Stimulated activated CD8-positive, alpha-beta memory T cell treated with anti-CD3 and anti-CD28 coated beads, Interleukin-4, amount 100 ng/mL, for 24 hours (primary cell): ENCODE data around the gene MMP12.

Source experiments
- DNase-seq: peaks from one replicate; pipeline ENCODE4 v3.0.0-alpha.2; 2020; ENCODE audit warnings: low read depth

MMP12 gene

DNA sequence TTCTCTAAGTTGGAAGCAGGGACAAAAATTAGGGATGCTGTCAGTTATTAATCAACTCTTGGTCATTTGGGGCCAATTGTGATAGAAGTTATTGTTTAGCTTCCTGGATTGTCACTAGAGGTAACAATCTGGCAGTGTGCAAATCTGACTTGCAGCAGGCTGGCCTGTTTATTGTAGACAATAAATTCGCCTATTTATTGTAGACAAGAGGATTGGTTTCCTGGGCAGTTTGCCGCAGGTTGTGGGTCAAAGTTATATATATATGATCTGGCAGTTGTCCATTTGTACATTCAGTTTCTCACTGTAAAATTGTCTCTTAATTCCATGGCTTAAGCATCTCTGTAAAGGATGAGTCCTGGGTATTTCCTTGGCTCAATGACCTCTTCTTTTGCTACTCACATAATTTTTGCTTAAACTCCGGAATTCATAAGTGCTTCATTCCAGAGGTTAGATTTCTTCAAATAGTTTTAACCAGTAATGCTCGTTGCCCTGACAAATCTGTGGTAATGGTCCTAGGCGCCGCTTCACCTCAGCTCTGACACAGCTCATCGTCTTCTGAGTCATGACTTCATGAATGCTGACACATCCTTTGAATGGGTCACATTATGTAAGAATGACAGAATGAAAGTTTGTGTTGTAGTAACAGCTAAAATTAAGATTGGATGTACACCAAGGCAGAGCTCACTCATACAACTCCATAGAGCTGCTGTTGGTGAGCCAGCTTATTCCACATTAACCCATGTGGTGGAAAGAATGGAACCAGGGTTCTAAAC is 23.6 kb downstream of the MMP12 start:
- no peak for DNase-seq

- no peak for DNase-seq
These were observed 25.5 kb downstream of the MMP12 start for GRCh38 chr11:102849311-102849710.

- no peak for DNase-seq
These were observed 28.5 kb downstream of the MMP12 start for GRCh38 chr11:102846292-102846691.

GRCh38 chr11:102843489-102843888 is 31.3 kb downstream of the MMP12 start, which contains the start of gene MMP3:
Gene MMP3, minus strand, starts transcription at chr11:102843609. Its CDS starts 63 bp downstream, at chr11:102843546.
- DNase-seq, result no peak

GRCh38 chr11:102842930-102843329 is 31.9 kb downstream of the MMP12 start:
- DNase-seq, result no peak

- no peak for DNase-seq
These were observed 34.8 kb downstream of the MMP12 start for GRCh38 chr11:102840018-102840417.

DNA sequence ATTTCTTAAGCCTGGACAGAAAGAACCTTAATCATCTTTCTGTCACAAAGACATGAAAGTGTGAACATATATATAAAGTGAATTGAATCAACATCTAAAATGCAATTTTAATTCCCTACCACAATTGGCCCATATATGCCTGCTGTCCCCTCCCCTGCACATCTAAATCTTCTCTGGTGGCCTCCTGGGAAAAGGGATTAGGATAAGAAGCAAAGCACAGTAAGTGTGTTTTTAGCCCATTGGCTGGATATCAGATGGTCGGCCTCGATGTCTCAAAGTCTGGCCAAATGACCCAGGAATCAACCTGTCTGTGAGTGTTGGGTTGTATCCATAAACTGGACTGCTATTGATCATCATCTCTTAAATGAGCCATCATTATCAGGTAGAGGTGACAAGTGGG is 37.1 kb downstream of the MMP12 start:
- DNase-seq, result no peak

- no peak for DNase-seq
These were observed 37.6 kb downstream of the MMP12 start for GRCh38 chr11:102837156-102837555.

GRCh38 chr11:102836290-102836875 is 38.4 kb downstream of the MMP12 start:
- no peak for DNase-seq

DNA sequence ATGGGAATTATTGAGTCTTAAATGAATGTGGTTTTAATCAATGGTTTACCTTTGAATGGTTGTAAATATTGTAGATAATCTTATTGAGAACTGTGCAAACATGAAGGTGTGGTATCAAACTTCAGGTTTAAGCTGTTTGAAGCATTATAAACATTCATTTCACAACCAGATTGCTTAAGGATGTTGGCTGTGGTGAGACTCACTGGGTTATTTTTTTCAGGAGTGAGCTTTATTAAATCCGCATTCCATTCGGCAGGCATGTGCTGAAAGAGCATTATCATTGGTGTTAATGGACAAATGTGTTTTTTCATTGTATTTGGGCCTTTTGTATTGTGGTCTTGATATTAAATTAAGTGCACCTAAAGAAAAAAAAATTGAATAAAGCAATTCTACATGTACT is 41.1 kb downstream of the MMP12 start:
- DNase-seq, result no peak

DNA sequence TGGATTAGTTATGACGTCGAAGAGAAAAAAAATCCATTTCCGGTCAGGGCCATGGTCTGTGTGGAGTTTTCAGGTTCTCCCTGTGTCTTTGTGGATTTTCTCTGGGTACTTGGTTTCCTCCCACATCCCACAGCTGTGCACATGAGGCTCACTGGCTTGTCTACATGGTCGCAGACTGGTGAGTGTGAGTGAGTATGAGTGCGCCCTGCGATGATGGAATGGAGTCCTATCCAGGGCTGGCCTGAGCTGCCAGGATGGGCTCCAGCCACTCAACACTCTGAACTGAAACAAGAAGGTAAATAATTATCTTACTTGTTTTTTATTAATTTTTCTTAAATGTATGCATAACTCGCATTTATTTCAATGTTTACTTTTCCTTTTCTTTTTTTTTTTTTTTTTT is 42.2 kb downstream of the MMP12 start:
- no peak for DNase-seq

GRCh38 chr11:102831489-102832440 is 43.0 kb downstream of the MMP12 start:
- DNase-seq, result no peak

- no peak for DNase-seq
These were observed 43.7 kb downstream of the MMP12 start for GRCh38 chr11:102831128-102831488.

DNA sequence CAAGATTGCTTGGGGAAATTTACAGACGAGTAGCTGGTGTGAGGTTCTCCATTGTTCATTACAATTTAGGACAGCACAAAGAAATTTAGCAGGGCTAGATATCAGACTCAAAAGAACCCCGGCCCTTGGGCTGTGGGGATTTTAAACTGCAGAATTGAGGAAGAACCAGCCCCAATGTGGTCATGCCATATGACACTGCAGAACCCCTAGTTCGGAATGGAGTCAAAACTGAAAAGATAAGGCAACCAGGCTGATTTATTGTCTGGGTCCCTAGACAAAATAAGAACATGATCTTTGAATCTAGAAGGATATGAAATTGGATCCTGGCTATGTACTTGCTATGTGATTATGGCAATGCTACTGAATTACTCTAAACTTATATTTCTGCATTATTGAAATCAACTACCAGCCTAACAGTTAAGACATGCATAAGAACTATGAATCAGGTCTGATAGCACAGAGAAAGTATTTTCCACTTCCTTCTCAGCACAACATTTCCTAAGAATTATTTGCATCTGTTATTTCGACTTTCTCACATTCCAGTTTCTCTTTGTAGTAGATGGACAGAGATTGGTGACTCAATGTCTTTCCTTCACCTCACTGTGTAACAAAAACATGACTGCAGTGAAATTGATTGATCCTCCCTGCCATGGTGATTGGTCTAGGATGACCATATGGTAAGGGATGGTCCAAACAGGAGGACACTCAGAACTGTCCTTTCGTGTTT is 44.6 kb downstream of the MMP12 start:
- no peak for DNase-seq

DNA sequence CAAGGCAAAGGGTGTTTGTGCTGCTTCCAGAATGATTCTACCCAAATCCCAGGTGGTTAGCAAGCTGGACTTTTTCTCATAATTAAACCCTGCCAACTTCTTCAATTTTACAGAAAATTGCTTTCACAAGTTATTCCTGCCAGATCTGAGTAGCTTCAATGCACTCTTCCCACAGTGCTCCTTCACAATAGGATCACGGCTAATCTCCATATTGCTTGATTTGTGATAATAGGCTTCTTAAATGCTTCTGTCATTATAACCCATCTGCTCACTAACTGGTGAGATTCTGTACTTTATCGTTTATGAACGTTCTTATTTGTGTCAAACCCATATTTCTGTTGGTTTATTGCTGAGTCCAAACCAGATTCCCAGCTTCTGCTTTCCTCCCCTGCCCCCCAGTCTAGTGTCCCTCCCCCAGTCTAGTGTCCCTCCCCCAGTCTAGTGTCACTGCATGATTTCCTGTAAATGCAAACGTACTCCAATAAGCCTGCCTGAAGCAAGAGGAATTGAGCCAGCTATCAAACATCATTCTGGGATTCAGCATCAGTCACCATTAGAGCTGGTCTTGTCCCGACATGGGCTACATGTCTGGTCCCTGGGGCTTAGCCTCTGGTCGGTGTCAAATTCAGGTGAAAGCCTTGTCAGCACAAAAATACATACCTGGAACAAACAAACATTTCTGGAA is 45.3 kb downstream of the MMP12 start:
- no peak for DNase-seq

DNA sequence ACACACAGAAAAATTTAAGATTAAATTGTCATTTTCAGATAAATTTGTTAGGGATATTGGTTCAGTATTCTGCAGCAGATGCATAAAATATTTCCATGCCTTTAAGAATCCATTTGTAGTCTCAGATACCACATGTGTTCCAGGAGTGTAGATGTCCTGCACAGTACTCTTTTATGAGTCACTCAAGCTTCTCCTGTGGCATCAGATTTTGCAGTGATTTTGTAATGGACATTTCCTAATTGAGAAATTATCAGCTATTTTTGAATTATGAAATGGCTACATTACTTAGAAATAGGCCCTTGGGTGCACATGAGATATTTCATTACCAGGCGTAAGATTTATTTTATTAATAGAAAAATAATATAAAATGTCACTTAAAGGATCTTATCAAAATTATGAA is 50.2 kb downstream of the MMP12 start:
- no peak for DNase-seq

GRCh38 chr11:102819491-102819890 is 55.3 kb downstream of the MMP12 start:
- DNase-seq, result no peak

- no peak for DNase-seq
These were observed 61.3 kb downstream of the MMP12 start for GRCh38 chr11:102813484-102813883.
